Muscle layer of duodenum (tissue), 2 donors: Measurements from ENCODE around the gene CPD.
A peak's percentile ranks its signal among the peaks of the same experiment; 100 is the strongest.
"Not testable (repeated sequence)": the region's sequence is repeated elsewhere in the genome, so short reads cannot be mapped to it uniquely, and the experiment has no call there.

Source experiments
- H3K27ac ChIP-seq: one replicate; pipeline ENCODE4 v1.7.0; 2013; ENCODE audit warnings: mild to moderate bottlenecking, low read length
- H3K27me3 ChIP-seq: one replicate; pipeline ENCODE4 v1.7.0; 2013; ENCODE audit warnings: low read depth, mild to moderate bottlenecking, control low read depth, low read length
- H3K36me3 ChIP-seq, 2 donors: one replicate each; pipeline ENCODE4 v1.7.0; 2013; ENCODE audit warnings: low read length in 2 of 2, control low read depth in 1 of 2, mild to moderate bottlenecking in 1 of 2; ENCODE audit not compliant: insufficient read depth in 2 of 2, control insufficient read depth in 1 of 2
- H3K4me1 ChIP-seq, 2 donors: one replicate each; pipeline ENCODE4 v1.7.0; 2013; ENCODE audit warnings: low read length in 2 of 2, mild to moderate bottlenecking in 2 of 2, control low read depth in 1 of 2, moderate library complexity in 1 of 2; ENCODE audit not compliant: insufficient read depth in 2 of 2, control insufficient read depth in 1 of 2
- H3K4me3 ChIP-seq, 2 donors: one replicate each; pipeline ENCODE4 v1.7.0; 2013; ENCODE audit warnings: low read length in 2 of 2, low read depth in 1 of 2, mild to moderate bottlenecking in 1 of 2
- H3K9me3 ChIP-seq, 2 donors: one replicate each; pipeline ENCODE4 v1.7.0; 2013; ENCODE audit warnings: low read length in 2 of 2, control low read depth in 1 of 2, mild to moderate bottlenecking in 1 of 2; ENCODE audit not compliant: control insufficient read depth in 1 of 2
- donor health status: healthy.

CPD gene

DNA sequence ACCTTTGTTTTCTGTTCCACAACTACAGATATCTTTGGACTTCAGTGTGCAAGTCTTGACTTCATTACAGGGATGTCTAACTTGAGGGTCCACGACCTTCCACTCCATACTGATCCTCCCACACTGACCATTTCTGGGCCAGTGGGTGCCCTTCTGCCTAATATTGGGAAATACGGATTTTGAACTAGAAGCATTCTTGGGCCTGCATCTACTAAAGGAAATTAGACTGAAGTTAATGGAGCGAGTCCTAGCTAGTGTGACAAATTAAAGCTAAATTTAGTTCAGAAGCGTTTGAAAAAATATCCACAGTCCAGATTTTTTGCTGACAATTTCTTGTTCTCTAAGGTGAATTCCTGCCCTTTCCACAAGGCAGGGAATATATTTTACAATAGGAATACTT is 34.9 kb upstream of the CPD start:
- H3K27ac ChIP-seq = peak overlapping the region; percentile 67
- peaks cover 16 to 18% of the 10 kb centered on the region in 2 donors for H3K4me1 ChIP-seq
- no peaks in the 10 kb centered on the region for H3K27me3 ChIP-seq

DNA sequence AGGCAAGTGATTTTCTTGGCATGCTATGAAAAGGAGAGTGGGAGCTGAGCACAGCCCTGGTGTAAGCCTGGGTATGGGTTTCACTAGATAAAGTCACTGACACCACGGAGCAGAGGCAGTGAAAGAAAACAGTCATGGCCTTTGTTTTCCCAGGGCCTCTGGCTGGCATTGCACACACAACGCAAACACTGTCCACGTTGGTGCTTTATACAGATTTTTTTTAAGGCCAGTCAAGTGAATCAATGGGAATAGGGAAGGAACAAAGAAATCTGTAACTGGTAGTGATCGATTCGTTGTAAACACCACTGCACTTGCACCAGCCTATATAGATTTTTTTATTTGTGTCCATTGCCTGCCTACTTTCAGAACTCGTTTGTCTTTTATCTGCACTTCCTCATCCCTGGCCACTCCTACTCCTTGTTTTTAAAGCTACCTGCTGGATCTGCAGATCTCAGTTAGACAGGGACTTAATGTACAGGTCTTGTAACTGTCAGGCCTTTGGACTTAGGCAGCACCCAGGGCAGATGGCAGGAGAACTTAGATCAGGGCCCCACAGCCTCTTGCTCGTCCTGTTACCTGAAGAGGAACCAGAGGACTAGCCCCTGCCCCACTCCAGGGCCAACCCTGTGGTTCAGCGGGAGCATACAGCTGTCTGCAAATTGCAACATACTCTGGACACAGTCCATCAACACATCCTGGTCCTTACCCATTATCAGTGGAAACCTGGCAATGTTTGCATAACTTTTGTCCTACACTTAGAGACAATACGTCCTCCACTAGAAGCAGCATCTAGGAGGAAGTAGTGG is 34.2 kb upstream of the CPD start:
- Histone ChIP-seq H3K27ac (peak overlapping the region; percentile 67), H3K4me1 (peaks cover 16 to 18% of the 10 kb centered on the region in 2 donors), H3K27me3 (no peaks in the 10 kb centered on the region), H3K4me3 (no peak overlapping the region), H3K9me3 (no peaks in the 10 kb centered on the region), H3K36me3 (no peaks in the 10 kb centered on the region)

More for the DNA sequence above, 34.9 kb upstream of the CPD start:
- no peaks in the 10 kb centered on the region for H3K9me3 ChIP-seq
- no peaks in the 10 kb centered on the region for H3K36me3 ChIP-seq
- H3K4me3 ChIP-seq = no peak overlapping the region

DNA sequence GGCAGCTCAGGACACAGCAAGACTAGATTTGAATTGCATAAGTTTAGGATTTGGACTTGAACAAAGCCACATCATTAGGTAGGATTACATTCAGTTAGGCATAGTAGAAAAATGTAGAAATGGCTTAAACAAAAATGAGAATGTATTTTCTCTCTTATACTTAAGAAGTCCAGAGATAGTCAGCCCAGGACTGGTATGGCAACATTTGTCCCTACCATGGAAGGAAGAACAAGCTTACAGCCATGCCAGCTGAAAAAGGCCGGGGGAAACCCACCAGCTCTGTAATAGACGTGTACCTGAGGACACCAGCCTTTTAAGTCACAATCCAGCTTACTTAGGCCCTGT is 33.7 kb upstream of the CPD start:
- Histone ChIP-seq H3K4me1 (peaks cover 12 to 15% of the 10 kb centered on the region in 2 donors), H3K27me3 (no peaks in the 10 kb centered on the region), H3K36me3 (no peaks in the 10 kb centered on the region), H3K27ac (peak overlapping the region; percentile 67), H3K4me3 (no peak overlapping the region), H3K9me3 (no peaks in the 10 kb centered on the region)

DNA sequence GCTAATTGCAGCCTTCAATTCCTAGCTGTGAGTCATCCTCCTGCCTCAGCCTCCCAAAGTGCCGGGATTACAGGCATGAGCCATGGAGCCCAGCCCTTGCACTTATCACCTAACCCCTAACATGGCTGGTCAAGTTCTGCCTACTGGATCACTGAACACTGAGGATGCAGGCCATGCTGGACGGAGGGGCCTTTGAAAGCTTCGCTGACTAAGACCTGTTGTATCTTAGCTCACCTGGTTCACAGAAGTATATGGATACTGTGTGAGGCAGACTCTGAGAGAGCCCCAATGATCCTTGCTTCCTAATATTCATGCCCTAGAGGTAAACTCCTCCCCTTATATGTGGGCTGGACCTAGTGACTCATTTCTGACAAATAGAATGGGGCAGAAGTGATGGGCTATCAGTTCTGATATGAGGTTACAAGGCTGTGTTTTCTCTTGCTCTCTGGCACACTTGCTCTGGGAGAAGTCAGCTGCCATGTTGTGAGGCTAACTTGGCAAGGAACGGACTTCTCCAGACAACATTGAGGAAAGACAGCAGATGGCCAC is 33.1 kb upstream of the CPD start:
- Histone ChIP-seq H3K4me1 (peaks cover 7 to 10% of the 10 kb centered on the region in 2 donors), H3K36me3 (no peaks in the 10 kb centered on the region), H3K9me3 (no peaks in the 10 kb centered on the region), H3K27me3 (no peaks in the 10 kb centered on the region), H3K4me3 (no peak overlapping the region), H3K27ac (no peak overlapping the region)

DNA sequence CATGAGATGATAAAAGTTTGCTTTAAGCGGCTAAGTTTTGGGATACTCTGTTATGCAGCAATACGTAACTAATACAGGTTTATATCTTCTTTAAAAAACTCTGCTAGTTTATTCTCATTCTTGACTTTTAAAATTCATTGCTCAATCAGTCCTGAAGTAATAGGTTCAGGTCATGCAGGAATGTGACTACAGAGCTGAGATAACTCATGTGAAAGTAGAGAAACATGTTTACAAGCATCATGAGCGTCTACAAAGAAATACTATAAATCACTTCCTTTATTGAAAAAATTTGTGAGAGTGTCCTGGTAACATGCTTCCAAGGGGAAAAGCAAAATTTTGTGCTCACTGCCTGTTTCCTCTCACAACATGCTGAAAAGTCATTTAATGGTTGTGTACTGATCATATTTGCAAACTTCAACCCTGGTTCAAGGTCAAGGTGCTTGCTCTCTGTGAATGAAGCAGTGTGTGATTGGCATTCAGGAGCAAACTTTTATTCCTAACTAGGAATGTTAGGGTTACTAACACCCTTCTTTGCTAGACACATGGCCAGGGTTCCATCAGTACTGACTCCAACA is 32.4 kb upstream of the CPD start:
- peaks cover 4 to 6% of the 10 kb centered on the region in 2 donors for H3K4me1 ChIP-seq
- no peaks in the 10 kb centered on the region for H3K36me3 ChIP-seq
- no peaks in the 10 kb centered on the region for H3K9me3 ChIP-seq
- H3K27me3 ChIP-seq = no peaks in the 10 kb centered on the region
- H3K4me3 ChIP-seq = no peak overlapping the region
- no peak overlapping the region for H3K27ac ChIP-seq

DNA sequence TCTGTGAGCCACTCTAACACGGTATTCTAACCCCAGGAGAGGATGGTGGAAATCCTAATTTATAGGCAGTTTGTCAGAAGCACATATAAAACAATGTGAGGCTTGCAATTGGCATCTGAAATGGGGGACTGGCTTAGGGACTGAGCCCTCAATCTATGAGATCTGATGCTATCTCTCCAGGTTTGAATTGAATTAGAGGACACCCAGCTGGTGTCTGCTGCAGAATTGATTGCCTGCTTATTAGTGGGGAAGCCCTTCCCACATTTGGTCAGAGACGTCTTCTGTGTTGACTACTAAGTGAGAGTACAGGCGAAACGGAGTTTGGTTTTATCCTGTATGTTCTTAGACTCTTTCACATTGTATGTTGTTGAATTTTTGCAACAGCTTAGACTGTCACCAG is 31.2 kb upstream of the CPD start:
- H3K4me1 ChIP-seq = peaks cover 4 to 6% of the 10 kb centered on the region in 2 donors

DNA sequence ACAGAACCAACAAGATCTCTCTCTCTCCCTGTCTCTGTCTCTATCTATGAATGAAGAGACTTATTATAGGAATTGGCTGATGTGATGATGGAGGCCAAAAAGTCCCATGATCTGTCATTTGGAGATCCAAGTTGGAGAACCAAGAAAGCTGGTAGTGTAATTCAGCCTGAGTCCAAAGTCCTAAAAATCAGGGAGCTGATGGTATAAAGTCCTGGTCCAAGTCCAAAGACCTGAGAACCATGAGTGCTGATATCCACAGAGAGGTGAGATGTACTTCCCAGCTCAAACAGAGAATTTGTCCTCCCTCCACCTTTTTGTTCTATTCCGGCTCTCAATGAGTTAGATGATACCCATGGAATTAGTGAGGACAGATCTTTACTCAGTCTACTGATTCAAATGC is 29.5 kb upstream of the CPD start:
- no peak overlapping the region for H3K27ac ChIP-seq
- H3K4me1 ChIP-seq = peaks cover 0 to 2% of the 10 kb centered on the region in 2 donors
- H3K9me3 ChIP-seq = no peaks in the 10 kb centered on the region
- no peaks in the 10 kb centered on the region for H3K27me3 ChIP-seq
- no peak overlapping the region for H3K4me3 ChIP-seq
- H3K36me3 ChIP-seq = no peaks in the 10 kb centered on the region

More for the DNA sequence above, 31.2 kb upstream of the CPD start:
- Histone ChIP-seq H3K9me3 (no peaks in the 10 kb centered on the region), H3K27me3 (no peaks in the 10 kb centered on the region), H3K27ac (no peak overlapping the region), H3K4me3 (no peak overlapping the region), H3K36me3 (no peaks in the 10 kb centered on the region)

DNA sequence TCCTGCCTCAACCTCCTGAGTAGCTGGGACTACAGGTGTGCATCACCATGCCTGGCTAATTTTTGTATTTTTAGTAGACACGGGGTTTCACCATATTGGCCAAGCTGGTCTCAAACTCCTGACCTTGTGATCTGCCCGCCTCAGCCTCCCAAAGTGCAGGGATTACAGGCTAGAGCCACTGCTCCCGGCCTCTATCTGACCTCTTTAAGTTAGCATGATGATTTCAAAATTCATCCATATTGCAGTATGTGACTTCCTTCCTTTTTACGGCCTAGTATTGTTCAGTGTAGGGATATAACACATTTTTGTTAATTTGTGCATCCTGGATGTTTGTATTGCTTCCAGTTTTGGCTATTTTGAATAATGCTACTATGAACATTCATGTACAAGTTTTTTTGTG is 27.5 kb upstream of the CPD start:
- H3K36me3 ChIP-seq, H3K4me3 ChIP-seq, H3K4me1 ChIP-seq, H3K27ac ChIP-seq, H3K27me3 ChIP-seq, H3K9me3 ChIP-seq: not testable (repeated sequence)

DNA sequence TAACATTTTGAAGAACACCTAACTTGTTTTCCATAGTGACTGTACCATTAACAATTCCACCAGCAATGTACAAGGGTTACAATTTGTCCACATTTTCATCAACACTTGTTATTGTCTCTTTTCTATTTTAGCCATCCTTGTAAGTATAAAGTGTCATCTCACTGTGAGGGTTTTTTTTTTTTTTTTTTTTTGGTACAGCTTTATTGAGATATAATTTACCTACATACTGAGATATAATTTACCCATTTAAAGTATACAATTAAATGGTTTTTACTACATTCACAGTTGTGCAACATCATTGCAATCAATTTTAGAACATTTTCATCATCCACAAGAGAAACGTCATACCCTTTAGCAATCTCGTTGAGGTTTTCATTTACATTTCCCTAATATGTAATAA is 27.0 kb upstream of the CPD start:
- no peaks in the 10 kb centered on the region for H3K27me3 ChIP-seq

DNA sequence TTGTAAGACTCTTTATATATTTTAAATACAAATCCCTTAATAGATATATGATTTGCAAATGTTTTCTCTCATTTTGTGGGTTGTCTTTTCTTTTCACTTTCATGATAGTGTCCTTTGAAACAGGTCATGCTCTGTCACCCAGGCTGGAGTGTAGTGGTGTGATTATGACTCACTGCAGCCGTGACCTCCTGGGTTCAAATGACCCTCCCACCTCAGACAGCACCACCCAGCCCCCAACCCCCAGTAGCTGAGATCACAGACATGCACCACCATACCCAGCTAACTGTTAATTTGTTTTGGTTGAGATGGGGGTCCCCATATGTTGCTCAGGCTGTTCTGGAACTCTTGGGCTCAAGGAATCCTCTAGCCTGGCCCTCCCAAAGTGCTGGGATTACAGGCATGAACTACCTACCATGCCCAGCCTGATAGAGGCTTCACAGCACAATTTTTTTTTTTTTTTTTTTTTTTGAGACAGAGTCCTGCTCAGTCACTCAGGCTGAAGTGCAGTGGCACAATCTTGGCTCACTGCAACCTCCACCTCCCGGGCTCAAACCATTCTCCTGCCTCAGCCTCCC is 26.4 kb upstream of the CPD start:
- Histone ChIP-seq H3K4me1 (no peaks in the 10 kb centered on the region), H3K9me3 (no peaks in the 10 kb centered on the region), H3K4me3 (no peak overlapping the region), H3K36me3 (no peaks in the 10 kb centered on the region), H3K27ac (no peak overlapping the region), H3K27me3 (no peaks in the 10 kb centered on the region)

More for the DNA sequence above, 27.0 kb upstream of the CPD start:
- no peak overlapping the region for H3K4me3 ChIP-seq
- no peaks in the 10 kb centered on the region for H3K4me1 ChIP-seq
- no peak overlapping the region for H3K27ac ChIP-seq
- no peaks in the 10 kb centered on the region for H3K36me3 ChIP-seq
- no peaks in the 10 kb centered on the region for H3K9me3 ChIP-seq

DNA sequence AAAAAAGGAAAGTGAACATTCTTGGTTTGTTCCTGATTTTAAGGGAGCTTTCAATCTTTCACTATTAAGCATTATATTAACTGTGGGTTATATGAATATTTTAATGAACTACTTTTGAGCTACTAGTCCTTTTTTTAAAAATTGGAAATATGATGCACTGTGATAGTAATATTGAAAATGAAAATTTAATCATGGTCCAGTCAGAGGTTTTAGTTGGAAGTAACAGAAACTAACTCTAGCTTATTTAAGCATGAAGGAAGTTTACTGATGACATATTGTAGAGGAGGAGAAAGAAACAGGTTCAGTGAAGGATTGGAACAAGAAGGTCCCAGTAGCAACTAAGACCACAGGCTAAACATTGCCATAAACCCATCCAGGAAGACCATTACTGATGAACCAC is 24.0 kb upstream of the CPD start:
- Histone ChIP-seq H3K4me3 (no peak overlapping the region), H3K36me3 (no peaks in the 10 kb centered on the region), H3K9me3 (no peaks in the 10 kb centered on the region), H3K4me1 (no peaks in the 10 kb centered on the region), H3K27me3 (no peaks in the 10 kb centered on the region), H3K27ac (no peak overlapping the region)
